Chondrocyte (in vitro differentiated cells): ENCODE measurements around the gene COL20A1. TPM values are rescaled to one million over a fixed set of nuclear protein-coding genes. Genes with fewer than 3 reads are reported as not detected.

ENCODE experiments used
- DNase-seq: peaks from one replicate; pipeline ENCODE4 v3.0.0; 2021; ENCODE audit warnings: mixed read lengths, low spot score
- H3K27ac Mint-ChIP-seq: one replicate; pipeline ENCODE4 v1.8.0; 2021; ENCODE audit warnings: mild to moderate bottlenecking, moderate library complexity, mixed read lengths; ENCODE audit not compliant: unreplicated experiment
- H3K27me3 Mint-ChIP-seq: 2 replicates; pipeline ENCODE4 v1.8.0; 2021; ENCODE audit warnings: low read depth, mixed read lengths
- H3K36me3 Mint-ChIP-seq: 2 replicates; pipeline ENCODE4 v1.8.0; 2021; ENCODE audit warnings: low read depth, mixed read lengths
- H3K4me1 Mint-ChIP-seq: 2 replicates; pipeline ENCODE4 v1.8.0; 2021; ENCODE audit warnings: low read depth, mild to moderate bottlenecking, mixed read lengths
- H3K4me3 Mint-ChIP-seq: one replicate; pipeline ENCODE4 v1.8.0; 2021; ENCODE audit warnings: mild to moderate bottlenecking, moderate library complexity, mixed read lengths; ENCODE audit not compliant: unreplicated experiment
- H3K9me3 Mint-ChIP-seq: 2 replicates; pipeline ENCODE4 v1.8.0; 2021; ENCODE audit warnings: low read depth, mixed read lengths
- CTCF ChIP-seq: fragments of 200-600 bp; sonication (generic); IDR thresholded peaks from 2 replicates; pipeline ENCODE4 v1.5.0; 2021; ENCODE audit warnings: antibody characterized with exemption, mild to moderate bottlenecking, moderate library complexity
- total RNA-seq: library from RNA; stranded (reverse); gene quantifications from 3 replicates; pipeline ENCODE4 v1.2.1, GENCODE V29; 2021

COL20A1 gene
- total RNA-seq, 1 donor from 2014 or later: not detected

- DNase-seq: no peak
- Mint-ChIP-seq H3K4me1 (no peaks in the 10 kb centered on the region), H3K9me3 (no peaks in the 10 kb centered on the region), H3K27ac (no peak overlapping the region), H3K36me3 (peaks cover 30% of the 10 kb centered on the region), H3K4me3 (no peak overlapping the region), H3K27me3 (no peaks in the 10 kb centered on the region)
- no peak for TF ChIP-seq CTCF
These were observed 9.4 kb upstream of the COL20A1 start for GRCh38 chr20:63283397-63284082.

GRCh38 chr20:63284083-63284440, 8.9 kb upstream of the COL20A1 start:
- DNase-seq: no peak
- H3K4me3 Mint-ChIP-seq: no peak overlapping the region
- H3K27ac Mint-ChIP-seq: no peak overlapping the region

GRCh38 chr20:63284544-63284949, 8.4 kb upstream of the COL20A1 start:
- H3K27me3 Mint-ChIP-seq: no peaks in the 10 kb centered on the region
- peaks cover 27% of the 10 kb centered on the region for H3K36me3 Mint-ChIP-seq
- no peaks in the 10 kb centered on the region for H3K4me1 Mint-ChIP-seq
- H3K4me3 Mint-ChIP-seq: no peak overlapping the region
- DNase-seq: no peak
- H3K9me3 Mint-ChIP-seq: no peaks in the 10 kb centered on the region
- no peak for TF ChIP-seq CTCF
- peak overlapping the region; percentile 74 for H3K27ac Mint-ChIP-seq

More at GRCh38 chr20:63284083-63284440, 8.9 kb upstream of the COL20A1 start:
- no peak for TF ChIP-seq CTCF
- no peaks in the 10 kb centered on the region for H3K4me1 Mint-ChIP-seq
- peaks cover 32% of the 10 kb centered on the region for H3K36me3 Mint-ChIP-seq
- H3K9me3 Mint-ChIP-seq: no peaks in the 10 kb centered on the region
- no peaks in the 10 kb centered on the region for H3K27me3 Mint-ChIP-seq

- no peak overlapping the region for H3K27ac Mint-ChIP-seq
- peaks cover 26% of the 10 kb centered on the region for H3K36me3 Mint-ChIP-seq
- H3K27me3 Mint-ChIP-seq: no peaks in the 10 kb centered on the region
- no peak overlapping the region for H3K4me3 Mint-ChIP-seq
- no peaks in the 10 kb centered on the region for H3K9me3 Mint-ChIP-seq
- TF ChIP-seq CTCF: no peak
- DNase-seq: no peak
- no peaks in the 10 kb centered on the region for H3K4me1 Mint-ChIP-seq
These were observed 7.9 kb upstream of the COL20A1 start for GRCh38 chr20:63284981-63285524.

GRCh38 chr20:63285636-63286615, 7.1 kb upstream of the COL20A1 start:
- Mint-ChIP-seq H3K27ac (no peak overlapping the region), H3K27me3 (no peaks in the 10 kb centered on the region), H3K4me1 (no peaks in the 10 kb centered on the region), H3K36me3 (peaks cover 22% of the 10 kb centered on the region), H3K9me3 (no peaks in the 10 kb centered on the region), H3K4me3 (no peak overlapping the region)
- no peak for TF ChIP-seq CTCF
- no peak for DNase-seq
